Parathyroid adenoma (tissue), 2 donors: ENCODE data around the gene NKG7.

Experiments
- H2AFZ ChIP-seq: fragments of 300-600 bp; sonication (generic); one replicate; pipeline ENCODE4 v1.7.0; 2017; ENCODE audit warnings: antibody characterized with exemption, mild to moderate bottlenecking
- H3K27ac ChIP-seq: fragments of 300-600 bp; sonication (generic); one replicate; pipeline ENCODE4 v1.7.0; 2017
- H3K27me3 ChIP-seq: fragments of 300-600 bp; sonication (generic); one replicate; pipeline ENCODE4 v1.7.0; 2017; ENCODE audit warnings: low read length; ENCODE audit not compliant: control insufficient read depth, insufficient read depth
- H3K36me3 ChIP-seq: fragments of 300-600 bp; sonication (generic); one replicate; pipeline ENCODE4 v1.7.0; 2017; ENCODE audit warnings: low read length; ENCODE audit not compliant: control insufficient read depth, insufficient read depth
- H3K4me1 ChIP-seq: fragments of 300-600 bp; sonication (generic); one replicate; pipeline ENCODE4 v1.7.0; 2017; ENCODE audit warnings: control low read depth
- H3K4me2 ChIP-seq: fragments of 300-600 bp; sonication (generic); one replicate; pipeline ENCODE4 v1.7.0; 2017; ENCODE audit warnings: low read length
- H3K4me3 ChIP-seq: fragments of 300-600 bp; sonication (generic); one replicate; pipeline ENCODE4 v1.7.0; 2017; ENCODE audit warnings: low read depth, low read length
- H3K79me2 ChIP-seq: fragments of 300-600 bp; sonication (generic); one replicate; pipeline ENCODE4 v1.7.0; 2017; ENCODE audit warnings: control low read depth
- H3K9ac ChIP-seq: fragments of 300-600 bp; sonication (generic); one replicate; pipeline ENCODE4 v1.7.0; 2017; ENCODE audit warnings: mild to moderate bottlenecking
- H3K9me3 ChIP-seq: fragments of 300-600 bp; sonication (generic); one replicate; pipeline ENCODE4 v1.7.0; 2017; ENCODE audit warnings: low read length; ENCODE audit not compliant: control insufficient read depth
- CTCF ChIP-seq: fragments of 300-600 bp; sonication (generic); IDR thresholded peaks from one replicate; pipeline ENCODE4 v1.7.0; 2017; ENCODE audit warnings: antibody characterized with exemption, mild to moderate bottlenecking
- donor health status: primary hyperparathyroidism.

NKG7 gene

GRCh38 chr19:51337141-51337860, 35.2 kb downstream of the NKG7 start:
- TF ChIP-seq CTCF: no peak
- H2AFZ ChIP-seq: no peak overlapping the region
- H3K4me2 ChIP-seq: no peak overlapping the region
- no peaks in the 10 kb centered on the region for H3K36me3 ChIP-seq
- peaks cover 10% of the 10 kb centered on the region for H3K4me1 ChIP-seq
- no peak overlapping the region for H3K9ac ChIP-seq
- no peaks in the 10 kb centered on the region for H3K9me3 ChIP-seq
- H3K79me2 ChIP-seq: no peaks in the 10 kb centered on the region
- H3K27me3 ChIP-seq: no peaks in the 10 kb centered on the region
- no peak overlapping the region for H3K4me3 ChIP-seq
- H3K27ac ChIP-seq: no peak overlapping the region

- H2AFZ ChIP-seq: no peak overlapping the region
These were observed 38.5 kb downstream of the NKG7 start for GRCh38 chr19:51333836-51334460.

GRCh38 chr19:51331716-51332115, 40.7 kb downstream of the NKG7 start:
- Histone ChIP-seq H3K27me3 (no peaks in the 10 kb centered on the region), H2AFZ (no peak overlapping the region), H3K4me2 (no peak overlapping the region), H3K27ac (no peak overlapping the region), H3K79me2 (no peaks in the 10 kb centered on the region), H3K4me1 (no peaks in the 10 kb centered on the region), H3K9me3 (no peaks in the 10 kb centered on the region), H3K4me3 (no peak overlapping the region), H3K9ac (no peak overlapping the region), H3K36me3 (no peaks in the 10 kb centered on the region)
- TF ChIP-seq CTCF: no peak

More at GRCh38 chr19:51333836-51334460, 38.5 kb downstream of the NKG7 start:
- no peak overlapping the region for H3K9ac ChIP-seq
- no peak overlapping the region for H3K4me2 ChIP-seq
- no peaks in the 10 kb centered on the region for H3K27me3 ChIP-seq
- no peaks in the 10 kb centered on the region for H3K36me3 ChIP-seq
- H3K27ac ChIP-seq: no peak overlapping the region
- H3K9me3 ChIP-seq: no peaks in the 10 kb centered on the region
- no peak for TF ChIP-seq CTCF
- no peaks in the 10 kb centered on the region for H3K79me2 ChIP-seq
- peaks cover 6% of the 10 kb centered on the region for H3K4me1 ChIP-seq
- H3K4me3 ChIP-seq: no peak overlapping the region

- no peak overlapping the region for H3K4me3 ChIP-seq
- H3K79me2 ChIP-seq: no peaks in the 10 kb centered on the region
- no peaks in the 10 kb centered on the region for H3K27me3 ChIP-seq
- H3K36me3 ChIP-seq: no peaks in the 10 kb centered on the region
- TF ChIP-seq CTCF: no peak
- H3K9me3 ChIP-seq: no peaks in the 10 kb centered on the region
- H3K4me2 ChIP-seq: no peak overlapping the region
- H3K9ac ChIP-seq: no peak overlapping the region
- H2AFZ ChIP-seq: no peak overlapping the region
- no peaks in the 10 kb centered on the region for H3K4me1 ChIP-seq
- H3K27ac ChIP-seq: no peak overlapping the region
These were observed 41.3 kb downstream of the NKG7 start for GRCh38 chr19:51331193-51331592.
